GM12872 (cell line): ENCODE results near the gene SPIRE1.

ENCODE experiments used
- CTCF ChIP-seq: IDR thresholded peaks from 3 replicates; pipeline ENCODE4 v1.5.1; 2011; ENCODE audit warnings: low read depth, mild to moderate bottlenecking, low read length, moderate library complexity; ENCODE audit not compliant: insufficient read depth

Gene SPIRE1

GRCh38 chr18:12556946-12557806 lies 100.7 kb downstream of the SPIRE1 start:
- no peak for TF ChIP-seq CTCF

- TF ChIP-seq CTCF = no peak
Measured at GRCh38 chr18:12554796-12555388, 103.0 kb downstream of the SPIRE1 start.

- TF ChIP-seq CTCF = no peak
Measured at GRCh38 chr18:12552879-12553242, 105.0 kb downstream of the SPIRE1 start.

GRCh38 chr18:12543697-12544096 lies 114.2 kb downstream of the SPIRE1 start:
- TF ChIP-seq CTCF = no peak

GRCh38 chr18:12540751-12541150 lies 117.2 kb downstream of the SPIRE1 start:
- no peak for TF ChIP-seq CTCF

- TF ChIP-seq CTCF = no peak
Measured at GRCh38 chr18:12534820-12535219, 123.1 kb downstream of the SPIRE1 start.

- TF ChIP-seq CTCF = no peak
Measured at GRCh38 chr18:12532661-12533060, 125.2 kb downstream of the SPIRE1 start.
